Erythroblast (primary cell): ENCODE results near the gene SGSH.

Experiments
- DNase-seq, 2 experiments: peaks; one replicate each; lab custom pipeline; 2025; lab: John Stamatoyannopoulos, UW
- GATA1 ChIP-seq: IDR thresholded peaks from 2 replicates; pipeline ENCODE4 v1.6.1; 2011; ENCODE audit warnings: low read depth, mild to moderate bottlenecking, control low read depth, low read length, moderate library complexity
- POLR2A ChIP-seq: IDR thresholded peaks from 2 replicates; pipeline ENCODE4 v1.6.1; 2011; ENCODE audit warnings: mild to moderate bottlenecking, low read length

The SGSH gene

DNA sequence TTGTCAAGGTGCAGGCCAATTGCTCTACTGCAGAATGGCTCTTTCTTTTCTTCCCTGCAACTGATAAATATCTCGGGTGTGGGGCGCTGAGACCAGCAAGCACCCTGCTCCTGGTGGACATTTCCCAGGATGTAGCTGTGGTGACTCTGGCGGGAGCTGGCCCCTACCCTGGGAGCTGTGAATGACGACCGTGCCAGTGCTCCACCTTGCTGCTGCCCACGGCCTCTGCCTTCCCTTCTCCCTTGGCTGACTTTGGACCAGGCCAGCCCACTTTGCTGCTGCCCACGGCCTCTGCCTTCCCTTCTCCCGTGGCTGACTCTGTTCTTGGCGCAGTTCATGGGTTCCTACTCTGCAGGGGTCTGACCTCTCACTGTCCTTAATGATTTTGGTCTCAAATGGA lies 34.2 kb downstream of the SGSH start:
- DNase-seq = no peak
- TF ChIP-seq GATA1 (no peak), POLR2A (no peak)

DNA sequence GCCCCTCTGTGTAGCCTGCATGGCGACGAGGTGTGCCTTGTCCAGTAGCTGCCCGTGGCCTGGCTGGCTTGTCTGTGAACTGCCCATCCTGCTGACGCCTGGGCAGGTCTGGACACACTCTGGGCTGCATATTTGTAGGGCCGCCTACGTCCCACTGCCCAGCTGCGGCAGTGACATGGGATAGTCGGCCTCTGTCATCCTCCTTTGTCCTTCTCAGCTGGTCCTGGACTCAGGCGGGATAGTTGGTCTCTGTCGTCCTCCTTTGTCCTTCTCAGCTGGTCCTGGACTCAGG lies 35.8 kb downstream of the SGSH start:
- DNase-seq = no peak
- TF ChIP-seq GATA1 (no peak), POLR2A (no peak)

DNA sequence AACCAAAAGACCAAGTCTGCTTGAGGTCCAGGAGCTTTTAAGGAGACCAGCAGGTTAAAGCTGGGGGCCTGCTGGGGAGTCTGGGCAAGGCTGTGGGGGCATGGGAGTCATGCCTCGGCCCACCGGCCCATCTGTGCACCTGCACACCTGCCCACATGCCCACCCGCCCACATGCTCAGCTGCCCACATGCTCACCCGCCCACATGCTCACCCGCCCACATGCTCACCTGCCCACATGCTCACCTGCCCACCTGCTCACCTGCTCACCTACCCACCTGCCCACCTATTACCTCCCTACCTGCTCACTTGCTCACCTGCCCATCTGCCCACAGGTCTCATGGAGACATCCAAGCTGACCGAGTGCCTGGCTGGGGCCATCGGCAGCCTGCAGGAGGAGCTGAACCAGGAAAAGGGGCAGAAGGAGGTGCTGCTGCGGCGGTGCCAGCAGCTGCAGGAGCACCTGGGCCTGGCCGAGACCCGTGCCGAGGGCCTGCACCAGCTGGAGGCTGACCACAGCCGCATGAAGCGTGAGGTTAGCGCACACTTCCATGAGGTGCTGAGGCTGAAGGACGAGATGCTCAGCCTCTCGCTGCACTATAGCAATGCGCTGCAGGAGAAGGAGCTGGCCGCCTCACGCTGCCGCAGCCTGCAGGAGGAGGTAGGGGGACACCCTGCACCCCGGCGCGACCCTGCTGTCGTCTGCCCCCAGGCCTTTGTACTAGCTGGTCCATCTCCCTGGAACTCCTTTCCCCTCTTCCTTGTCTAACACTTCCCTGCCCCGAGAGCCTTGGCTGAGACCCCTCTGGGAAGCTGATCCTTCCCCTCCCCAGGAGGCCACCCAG lies 36.3 kb downstream of the SGSH start:
- DNase-seq = no peak
- TF ChIP-seq GATA1 = no peak
- TF ChIP-seq POLR2A = no peak

DNA sequence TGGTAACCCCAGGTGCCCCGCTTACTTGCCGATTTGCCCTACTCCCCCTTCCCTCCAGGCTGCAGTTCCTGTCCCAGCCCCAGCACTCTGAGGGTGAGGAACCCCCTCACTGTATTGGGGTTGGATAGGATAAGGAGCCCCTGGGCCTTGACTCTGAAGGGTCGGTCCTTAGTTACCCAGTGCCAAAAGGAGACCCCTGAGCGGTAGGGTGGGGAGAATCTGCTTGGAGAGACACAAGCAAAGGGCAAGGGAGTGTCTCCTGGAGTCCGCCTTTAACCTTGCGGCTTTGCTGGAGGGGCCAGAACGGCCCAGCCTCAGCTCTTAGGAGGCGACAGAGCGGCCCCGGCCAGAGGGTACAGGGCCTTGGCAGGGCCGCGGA lies 37.3 kb downstream of the SGSH start:
- TF ChIP-seq POLR2A (no peak), GATA1 (no peak)
- DNase-seq = no peak

DNA sequence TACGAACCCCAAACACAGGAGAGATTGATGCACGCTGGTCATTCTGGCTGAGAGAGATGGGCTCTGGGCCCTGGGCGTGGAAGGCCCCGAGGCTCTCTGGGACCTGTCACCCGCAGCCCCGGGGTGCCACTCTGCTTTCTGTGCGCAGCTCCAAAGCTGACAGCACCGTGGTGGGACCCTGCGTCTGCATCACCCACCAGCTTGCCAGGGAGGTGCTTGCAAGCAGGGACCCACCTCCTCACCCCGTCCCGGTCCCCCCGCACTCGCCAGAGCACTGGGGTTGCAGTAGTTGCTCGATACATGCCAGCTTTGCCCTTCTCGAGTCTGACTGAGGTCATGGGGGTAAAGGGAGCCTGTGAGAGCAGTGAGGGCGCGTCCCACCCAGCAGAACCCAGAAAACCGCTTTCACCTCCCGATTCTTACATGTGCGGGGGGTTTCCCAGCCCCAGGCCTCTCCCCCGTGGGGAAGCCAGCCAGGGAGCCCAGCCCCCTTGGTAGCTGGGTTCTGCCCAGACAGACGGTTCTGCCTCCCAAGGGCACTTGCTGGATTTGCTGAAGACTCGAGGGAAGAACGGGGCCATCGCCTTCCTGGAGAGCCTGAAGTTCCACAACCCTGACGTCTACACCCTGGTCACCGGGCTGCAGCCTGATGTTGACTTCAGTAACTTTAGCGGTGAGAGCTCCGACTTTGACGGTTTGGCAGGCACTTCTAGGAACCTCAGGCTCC lies 37.9 kb downstream of the SGSH start:
- no peak for DNase-seq
- TF ChIP-seq POLR2A (no peak), GATA1 (no peak)

DNA sequence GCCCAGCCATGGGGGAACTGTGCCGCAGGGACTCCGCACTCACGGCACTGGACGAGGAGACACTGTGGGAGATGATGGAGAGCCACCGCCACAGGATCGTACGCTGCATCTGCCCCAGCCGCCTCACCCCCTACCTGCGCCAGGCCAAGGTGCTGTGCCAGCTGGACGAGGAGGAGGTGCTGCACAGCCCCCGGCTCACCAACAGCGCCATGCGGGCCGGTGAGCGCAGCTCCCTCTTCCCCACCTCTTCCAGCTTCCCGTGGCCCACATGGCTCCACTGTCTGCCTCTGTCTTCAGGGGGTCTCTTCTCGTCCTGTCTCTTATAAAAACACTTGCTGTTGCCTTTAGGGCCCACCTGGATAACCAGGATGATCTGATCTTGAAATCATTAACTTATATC lies 38.7 kb downstream of the SGSH start:
- TF ChIP-seq POLR2A (no peak), GATA1 (no peak)
- no peak for DNase-seq

DNA sequence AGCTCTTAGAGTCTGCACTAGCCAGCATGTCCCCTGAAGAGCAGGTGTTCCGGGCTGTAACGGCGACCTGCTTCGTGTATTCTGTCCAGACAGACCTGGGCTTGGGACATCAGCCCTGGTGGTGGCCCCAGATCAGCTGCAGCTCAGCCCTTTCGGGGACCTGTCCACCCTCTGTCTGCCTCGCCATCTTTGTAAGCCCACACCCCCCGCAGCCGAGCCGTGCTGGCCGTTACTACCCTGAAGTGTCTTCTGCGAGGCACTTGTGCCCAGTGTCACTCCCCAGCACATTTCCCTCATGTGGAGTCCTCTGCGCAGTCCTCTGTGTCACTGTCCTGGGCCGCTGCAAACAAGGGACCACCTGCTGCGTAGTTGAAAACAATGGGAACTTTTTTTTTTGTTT lies 39.9 kb downstream of the SGSH start:
- no peak for DNase-seq
- TF ChIP-seq GATA1 = no peak

DNA sequence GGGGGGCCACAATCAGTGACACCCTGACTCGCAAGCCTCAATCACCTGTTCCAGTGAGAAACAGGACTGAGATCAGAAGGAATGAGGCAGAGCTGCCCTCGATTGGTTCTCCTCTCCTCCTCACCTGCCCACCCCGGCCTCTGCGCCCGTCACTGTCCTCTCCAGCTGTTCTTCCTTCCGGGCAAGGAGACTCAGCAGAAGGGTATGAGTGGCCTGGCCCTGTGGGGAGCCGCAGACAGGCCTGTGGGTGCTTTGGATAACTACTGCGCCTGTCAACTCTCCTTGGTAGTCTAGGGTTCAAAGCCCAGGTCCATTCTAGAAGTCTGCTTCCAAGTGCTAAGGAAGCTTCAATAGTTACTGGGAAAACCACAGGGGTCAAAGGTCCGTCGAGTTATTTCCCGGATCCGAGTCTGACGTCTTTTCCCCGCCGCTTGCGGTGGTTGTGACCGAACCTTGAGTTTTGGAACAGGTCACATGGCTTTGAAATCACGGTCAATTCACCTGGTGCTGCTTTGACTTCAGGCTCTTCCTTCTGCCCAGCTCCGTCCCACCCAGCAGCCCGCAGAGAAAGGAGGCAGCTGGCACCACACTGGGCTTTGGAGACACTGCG lies 42.0 kb downstream of the SGSH start:
- no peak for DNase-seq
- TF ChIP-seq GATA1 (no peak), POLR2A (no peak)

DNA sequence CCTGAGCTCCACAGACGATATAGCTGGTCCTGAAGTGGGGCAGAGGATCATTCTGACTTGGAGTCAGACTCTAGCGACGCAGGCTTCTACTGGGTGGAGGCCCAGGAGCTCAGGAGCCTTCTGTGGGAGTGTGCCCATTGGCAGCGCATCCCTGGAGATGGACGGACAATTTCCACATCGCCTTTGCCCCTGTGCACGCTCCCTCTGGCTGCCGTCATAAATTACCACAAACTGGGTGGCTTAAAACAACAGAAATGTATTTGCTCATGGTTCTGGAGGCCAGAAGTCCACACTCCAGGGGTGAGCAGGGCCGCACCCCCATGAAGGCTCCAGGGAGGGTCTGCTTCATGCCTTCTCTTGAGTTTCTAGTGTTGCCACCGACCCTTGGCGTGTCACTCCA lies 43.4 kb downstream of the SGSH start:
- DNase-seq = no peak
- TF ChIP-seq GATA1 (no peak), POLR2A (no peak)

DNA sequence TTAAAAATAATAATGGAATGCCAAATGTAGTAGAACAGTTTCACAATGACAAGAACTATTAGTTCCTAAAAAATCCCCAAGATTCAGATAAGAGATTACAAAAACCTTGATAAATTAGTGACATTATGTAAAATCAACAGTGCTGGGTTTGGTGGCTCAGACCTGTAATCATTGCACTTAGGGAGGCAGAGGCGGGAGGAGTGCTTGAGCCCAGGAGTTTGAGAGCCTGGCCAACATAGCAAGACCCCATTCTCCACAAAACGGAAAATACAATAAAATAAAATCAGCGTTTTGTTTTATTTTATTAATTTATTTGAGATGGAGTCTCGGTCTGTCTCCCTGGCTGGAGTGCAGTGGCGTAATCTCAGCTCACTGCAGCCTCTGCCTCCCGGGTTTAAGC lies 46.2 kb downstream of the SGSH start:
- no peak for DNase-seq
- TF ChIP-seq GATA1 (no peak), POLR2A (no peak)

DNA sequence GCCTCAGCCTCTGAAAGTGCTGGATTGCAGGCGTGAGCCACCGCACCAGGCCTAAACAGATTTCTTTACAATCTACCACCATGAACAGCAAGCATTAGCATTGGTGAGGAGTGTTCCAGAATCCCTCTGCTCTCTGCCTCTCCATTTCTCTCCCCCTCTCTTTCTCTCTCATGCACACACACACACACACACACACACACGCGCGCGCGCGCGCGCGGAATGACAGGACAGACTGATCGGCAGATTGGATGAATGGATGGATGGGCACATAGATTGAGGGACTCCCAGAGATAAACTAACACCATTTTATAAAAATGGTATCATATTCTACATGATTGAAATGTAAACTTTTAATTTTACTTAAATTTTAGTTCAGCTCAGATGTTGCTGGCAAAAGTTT lies 47.0 kb downstream of the SGSH start:
- TF ChIP-seq GATA1 = no peak
- TF ChIP-seq POLR2A = no peak

DNA sequence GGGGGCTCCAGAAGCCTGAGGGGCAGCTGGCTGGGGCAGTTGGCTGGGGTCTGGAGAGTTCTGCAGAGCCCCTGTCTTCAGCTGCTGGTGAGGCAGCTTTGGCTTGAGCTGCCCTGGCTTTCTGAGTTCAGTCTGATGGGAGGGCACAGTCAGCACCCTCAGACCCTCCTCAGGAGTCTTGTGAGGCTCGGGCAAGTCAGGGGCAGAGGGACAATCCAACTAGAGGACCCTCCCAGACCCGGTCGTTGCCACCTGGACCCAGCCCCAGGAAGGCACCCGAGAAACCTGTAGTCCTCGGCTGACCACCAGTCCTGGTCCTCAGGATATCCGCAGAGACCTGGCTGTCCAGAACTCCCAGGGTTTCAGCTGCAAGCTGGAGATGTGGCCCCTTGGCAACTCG lies 48.5 kb downstream of the SGSH start:
- TF ChIP-seq POLR2A (no peak), GATA1 (no peak)
- DNase-seq = no peak

More for the DNA sequence above, 47.0 kb downstream of the SGSH start:
- DNase-seq = no peak

DNA sequence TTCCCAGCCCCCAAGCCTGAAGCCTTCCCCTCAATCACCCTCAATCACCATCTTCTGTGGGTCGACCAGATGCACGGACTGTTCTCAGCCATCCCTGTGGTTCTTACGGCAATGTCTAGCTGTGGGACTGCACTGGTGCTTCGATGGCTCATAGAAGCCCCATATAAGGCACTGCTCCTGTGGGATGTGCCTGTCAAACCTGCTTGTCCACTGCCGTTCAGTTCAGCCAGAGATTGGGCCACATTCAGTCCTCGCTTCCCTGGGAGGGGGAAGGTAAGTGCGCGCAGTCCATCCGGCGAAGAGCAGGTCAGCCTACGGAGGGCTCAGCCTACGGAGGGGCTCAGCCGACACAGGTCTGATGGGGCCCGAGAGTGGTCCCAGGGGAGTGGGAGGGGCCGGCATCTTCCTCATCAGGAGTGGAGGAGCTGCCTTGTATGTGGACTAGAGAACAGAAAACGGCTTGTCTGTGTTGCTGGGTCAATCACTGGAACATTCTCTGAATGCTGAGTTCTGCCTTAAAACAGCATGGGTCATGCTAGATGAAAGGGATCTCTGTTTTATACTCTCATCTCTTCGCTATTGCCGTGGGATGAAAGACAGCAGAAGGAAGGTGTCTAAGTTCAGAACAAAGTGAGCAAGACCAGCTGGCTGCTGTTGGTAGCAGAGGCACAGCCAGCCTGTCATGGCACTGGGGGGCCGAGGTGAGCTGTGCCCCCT lies 50.2 kb downstream of the SGSH start, which contains the start of gene CARD14:
Gene CARD14 (plus strand): TSS at position 247 of the 717 bp plus-strand sequence. CDS start 11,409 bp downstream, outside the sequence.
- no peak for DNase-seq

DNA sequence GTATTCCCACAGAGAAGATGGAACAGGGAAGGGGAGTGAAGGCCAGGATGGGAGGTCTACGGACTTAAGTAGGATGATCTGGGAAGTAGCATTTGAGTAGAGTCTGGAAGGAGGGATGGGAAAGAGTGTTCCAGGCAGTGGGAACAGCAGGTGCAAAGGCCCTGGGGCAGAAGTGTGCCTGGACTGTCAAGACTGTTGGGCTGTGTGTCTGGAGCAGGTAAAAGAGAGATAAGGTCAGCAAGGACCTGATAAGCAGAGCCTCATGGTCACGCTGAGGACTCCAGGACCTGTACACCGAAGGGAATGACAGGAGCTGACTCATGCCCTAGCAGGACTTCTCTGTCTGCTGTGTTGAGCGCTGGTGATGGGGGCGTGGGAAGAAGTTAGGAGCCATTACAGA lies 51.0 kb downstream of the SGSH start:
- TF ChIP-seq POLR2A = no peak
- TF ChIP-seq GATA1 = no peak
- DNase-seq = no peak

More for the DNA sequence above, 50.2 kb downstream of the SGSH start, which contains the start of gene CARD14:
- TF ChIP-seq POLR2A = no peak
- no peak for TF ChIP-seq GATA1
